GM18868 (cell line): ENCODE measurements around the gene TTLL10.

Experiments
- ATAC-seq: cut with Tn5 transposase; IDR thresholded peaks from one replicate; pipeline ENCODE4 v1.9.1; 2021; ENCODE audit warnings: mild to moderate bottlenecking, moderate library complexity; ENCODE audit not compliant: unreplicated experiment

TTLL10 gene

DNA sequence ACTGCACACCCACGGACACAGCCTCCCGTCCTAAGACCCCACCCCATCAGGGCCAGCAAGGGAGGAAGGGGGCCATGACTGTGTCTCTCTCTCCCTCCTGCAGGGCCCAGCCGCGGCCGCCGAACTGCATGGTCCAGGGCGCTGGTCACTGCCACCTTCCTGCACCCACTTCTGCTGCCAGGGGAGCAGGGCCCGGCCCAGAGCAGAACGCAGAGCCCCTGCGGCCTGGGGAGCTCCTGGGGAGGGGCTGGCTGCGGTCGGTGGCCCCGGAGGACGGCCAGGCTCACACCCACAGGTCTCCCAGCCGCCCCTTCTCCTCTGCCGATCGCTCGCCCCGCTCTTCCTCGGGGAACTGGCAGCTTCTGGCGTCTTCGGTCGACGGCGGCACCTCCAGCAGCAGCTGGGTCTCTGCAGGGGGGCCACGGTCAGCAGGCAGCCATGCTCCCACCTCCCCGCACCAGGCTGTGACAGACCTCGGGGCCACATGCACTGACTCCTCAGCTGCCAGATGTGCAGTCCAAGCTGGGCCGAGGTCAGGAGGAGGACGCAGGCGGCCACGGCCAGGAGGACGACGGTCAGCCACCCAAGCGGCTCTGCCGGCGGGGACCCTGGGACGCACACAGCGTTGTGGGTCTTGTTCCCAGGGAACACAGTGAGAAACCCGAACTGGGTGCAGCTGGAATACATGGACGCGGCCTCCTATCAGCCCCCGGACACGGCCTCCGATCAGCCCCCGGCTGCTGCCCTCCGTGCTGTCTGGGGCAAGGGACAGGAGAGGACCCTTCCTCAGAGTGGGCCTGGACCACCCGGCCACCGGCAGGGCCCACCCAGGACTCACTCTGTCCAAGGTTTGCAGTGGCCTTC, 30.1 kb downstream of the TTLL10 start:
- no peak for ATAC-seq

DNA sequence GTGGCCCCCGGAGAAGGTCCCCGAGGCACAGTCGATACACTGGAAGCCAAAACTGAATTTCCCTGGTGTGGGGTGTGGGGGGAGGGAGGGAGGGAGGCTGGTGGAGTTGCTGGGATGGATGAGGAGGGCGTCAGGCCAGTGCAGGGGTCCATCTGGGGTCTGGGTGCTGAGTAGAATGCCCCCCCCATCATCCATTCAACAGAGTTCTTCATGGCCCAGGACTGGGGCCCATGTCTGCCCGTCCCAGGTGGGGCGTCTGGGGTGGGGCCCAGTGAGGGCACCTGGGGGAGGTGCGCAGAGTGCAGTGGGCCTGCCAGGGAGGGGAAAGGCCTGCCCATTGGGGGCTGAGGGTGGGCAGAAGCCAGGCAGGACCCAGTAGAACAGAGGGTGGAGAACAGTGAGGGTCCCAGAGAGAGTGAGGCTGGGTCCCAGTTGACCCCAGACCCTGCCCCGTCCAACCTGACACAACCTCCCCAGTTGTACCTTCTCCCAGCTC, 30.8 kb downstream of the TTLL10 start:
- ATAC-seq, result no peak

DNA sequence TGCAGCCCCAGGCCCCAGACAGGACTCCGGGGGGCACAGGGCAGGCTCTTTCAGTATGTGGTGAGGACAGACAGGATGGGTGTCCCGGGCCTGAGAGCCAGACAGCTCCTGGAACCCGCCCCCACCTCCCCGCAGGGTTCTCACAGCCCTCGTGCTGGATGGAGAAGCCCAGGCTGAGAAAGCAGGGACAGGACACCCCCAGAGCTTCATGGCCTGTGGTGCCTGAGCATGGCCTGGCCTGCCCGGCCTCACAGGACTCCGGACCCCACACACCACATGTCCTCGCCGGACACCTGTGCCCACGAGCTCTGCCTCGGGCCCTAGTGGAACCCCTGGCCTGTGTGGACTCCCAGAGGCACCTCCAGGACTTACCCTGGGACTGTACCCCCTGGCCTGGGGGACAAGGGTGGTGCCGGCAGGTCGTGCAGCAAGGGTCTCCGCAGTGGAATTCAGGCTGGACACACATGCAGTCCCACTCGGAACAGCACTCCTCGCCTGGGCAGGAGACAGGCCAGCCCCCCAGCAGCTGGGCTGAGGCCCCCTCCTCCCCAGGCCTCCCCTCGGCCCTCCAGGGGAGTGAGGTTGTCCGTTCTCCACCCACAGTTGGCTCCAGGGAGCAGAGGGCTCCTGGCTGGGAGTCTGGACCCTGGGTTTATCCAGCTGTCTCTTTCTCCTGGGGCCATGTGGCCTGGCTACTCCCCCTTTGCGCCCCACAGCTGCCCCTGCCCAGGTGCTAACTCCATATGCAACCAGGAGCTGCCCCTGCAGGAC, 31.5 kb downstream of the TTLL10 start:
- ATAC-seq, result no peak

DNA sequence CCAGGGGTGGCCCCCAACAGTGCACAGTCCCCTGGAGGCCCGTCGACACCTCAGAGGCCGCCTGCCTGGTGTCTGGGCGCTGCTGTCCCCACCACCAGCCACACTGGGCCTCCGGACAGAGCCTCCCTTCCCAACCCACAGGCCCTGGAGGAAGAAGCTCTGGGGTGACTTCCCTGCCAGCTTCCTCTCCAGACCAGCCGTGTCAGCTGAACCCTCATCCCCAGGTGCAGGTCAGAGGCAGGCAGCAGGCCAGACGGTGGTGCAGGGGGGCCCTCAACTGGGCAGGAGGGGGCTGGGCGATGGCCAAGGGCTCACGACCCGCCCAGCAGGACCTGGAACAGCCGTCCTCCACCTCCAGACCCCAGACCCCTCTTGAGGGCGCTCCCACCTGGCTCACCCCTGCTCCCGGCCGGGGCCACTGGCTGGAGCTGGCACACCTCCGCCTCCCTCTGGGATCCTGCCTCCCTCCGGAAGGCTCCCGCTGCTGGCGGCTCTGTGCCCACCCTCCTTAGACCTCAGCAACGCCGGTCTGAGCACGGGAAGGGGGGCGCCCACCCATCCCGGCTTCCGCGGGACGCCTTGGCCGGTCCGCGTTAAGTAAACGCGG, 32.2 kb downstream of the TTLL10 start:
- ATAC-seq, result no peak

DNA sequence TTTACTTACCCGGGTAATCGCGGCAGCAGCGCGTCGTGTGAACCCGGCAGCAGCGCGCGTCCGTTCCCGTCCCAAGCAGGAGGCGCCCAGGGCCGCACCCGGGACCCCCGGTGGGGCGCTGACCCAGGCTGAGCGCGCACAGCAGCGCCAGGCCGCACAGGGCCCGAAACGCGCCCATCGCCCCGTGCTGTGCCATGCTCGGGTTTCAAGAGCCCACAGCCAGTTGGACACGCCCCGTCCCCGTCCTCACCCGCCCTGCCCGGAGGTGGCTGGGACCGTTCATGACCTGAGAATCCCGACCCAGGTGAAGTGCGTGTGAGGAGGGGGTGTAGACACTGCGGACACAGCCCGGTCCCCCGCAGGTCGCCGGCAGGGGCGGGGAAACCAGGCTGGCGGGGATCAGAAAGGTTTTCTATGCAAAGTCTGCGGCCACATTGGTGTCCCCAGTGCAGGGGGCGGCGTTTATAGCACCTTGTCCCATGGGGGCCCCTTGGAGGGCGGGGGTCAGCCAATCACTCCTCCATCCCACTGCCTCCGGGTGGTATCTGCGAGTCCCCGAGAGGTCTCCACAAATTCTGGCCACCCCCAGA, 32.8 kb downstream of the TTLL10 start, which contains the start of gene TNFRSF18:
TSS of gene TNFRSF18 (minus strand) at position 217 of the 590 bp plus-strand sequence. CDS start at position 196, 21 bp downstream.
- ATAC-seq, result no peak

DNA sequence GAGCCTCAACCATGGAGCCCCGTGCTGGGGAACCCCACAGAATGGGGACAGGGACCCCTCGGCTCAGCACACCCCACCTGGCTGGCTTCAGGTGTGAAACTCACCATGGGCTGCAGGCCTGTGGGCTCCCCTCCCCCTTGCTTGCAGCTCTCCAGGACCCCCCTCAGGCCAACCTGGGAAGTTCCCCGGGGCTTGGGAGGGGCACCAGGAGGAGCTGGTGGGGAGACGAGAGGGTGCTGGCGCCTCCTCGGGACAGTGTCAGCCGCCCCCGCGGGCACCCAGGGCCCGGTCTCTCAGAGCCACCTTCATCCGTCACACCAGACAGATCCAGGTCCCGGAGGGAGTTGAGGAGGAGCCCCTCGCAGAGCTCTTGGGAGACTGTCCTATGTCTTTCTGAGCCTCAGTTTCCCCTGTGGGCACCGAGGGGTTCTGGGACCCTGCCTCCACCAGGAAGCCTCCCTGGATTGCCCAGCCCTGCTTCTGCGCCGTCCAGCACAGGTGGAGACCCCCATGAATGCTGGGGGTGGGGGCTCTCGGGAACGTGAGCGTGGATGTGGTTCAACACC, 33.4 kb downstream of the TTLL10 start:
- ATAC-seq, result no peak

DNA sequence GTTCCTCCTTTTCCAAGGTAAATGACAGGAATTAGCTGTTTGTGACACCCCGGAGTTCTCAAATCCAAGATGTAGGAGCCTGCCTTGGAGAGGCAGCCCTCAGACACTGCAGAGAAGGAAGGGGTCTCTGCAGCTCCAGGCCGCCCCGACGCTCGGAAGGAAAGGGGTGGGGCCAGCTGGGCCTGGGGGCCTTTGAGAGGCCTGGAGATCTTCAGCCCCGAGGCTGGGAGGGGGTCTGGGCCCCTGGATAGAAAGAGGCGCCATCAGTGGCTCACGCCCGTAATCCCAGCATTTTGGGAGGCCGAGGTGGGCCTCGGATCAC, 33.9 kb downstream of the TTLL10 start:
- ATAC-seq, result no peak

DNA sequence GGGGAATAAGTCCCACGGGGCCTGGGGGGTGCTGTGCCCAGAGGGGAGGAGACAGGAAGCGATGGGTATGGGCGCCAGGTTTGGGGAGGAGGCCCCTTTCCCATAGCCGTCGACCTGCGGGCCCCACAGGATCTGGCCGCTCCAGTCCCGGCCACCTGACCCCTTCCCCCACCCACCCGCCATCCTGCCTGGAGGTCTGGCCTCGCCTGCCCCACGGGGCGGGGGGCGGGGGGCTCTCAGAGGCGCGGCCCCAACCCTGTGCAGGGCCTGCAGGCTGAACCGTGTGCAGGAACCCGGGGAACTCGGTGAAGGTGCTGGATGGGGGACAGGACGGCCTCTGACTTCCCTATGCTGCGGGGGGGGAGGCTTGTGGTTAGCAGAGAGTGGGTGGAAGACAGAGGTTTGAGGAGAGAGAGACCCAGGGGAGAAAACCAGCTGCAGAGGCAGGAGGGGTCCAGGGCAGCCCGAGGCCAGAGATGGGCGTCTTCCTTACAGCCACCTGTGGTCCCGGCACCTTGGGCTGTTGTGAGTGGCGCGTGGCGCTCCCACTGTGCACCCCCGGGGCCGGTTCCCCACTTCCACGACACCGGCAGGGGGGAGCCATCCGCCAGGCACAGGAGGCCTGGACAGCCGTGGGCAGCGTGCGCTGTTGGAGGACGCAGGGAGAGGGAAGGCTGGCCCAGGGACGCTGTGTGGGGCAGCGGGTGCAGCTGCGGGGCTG, 35.2 kb downstream of the TTLL10 start:
- ATAC-seq, result no peak

DNA sequence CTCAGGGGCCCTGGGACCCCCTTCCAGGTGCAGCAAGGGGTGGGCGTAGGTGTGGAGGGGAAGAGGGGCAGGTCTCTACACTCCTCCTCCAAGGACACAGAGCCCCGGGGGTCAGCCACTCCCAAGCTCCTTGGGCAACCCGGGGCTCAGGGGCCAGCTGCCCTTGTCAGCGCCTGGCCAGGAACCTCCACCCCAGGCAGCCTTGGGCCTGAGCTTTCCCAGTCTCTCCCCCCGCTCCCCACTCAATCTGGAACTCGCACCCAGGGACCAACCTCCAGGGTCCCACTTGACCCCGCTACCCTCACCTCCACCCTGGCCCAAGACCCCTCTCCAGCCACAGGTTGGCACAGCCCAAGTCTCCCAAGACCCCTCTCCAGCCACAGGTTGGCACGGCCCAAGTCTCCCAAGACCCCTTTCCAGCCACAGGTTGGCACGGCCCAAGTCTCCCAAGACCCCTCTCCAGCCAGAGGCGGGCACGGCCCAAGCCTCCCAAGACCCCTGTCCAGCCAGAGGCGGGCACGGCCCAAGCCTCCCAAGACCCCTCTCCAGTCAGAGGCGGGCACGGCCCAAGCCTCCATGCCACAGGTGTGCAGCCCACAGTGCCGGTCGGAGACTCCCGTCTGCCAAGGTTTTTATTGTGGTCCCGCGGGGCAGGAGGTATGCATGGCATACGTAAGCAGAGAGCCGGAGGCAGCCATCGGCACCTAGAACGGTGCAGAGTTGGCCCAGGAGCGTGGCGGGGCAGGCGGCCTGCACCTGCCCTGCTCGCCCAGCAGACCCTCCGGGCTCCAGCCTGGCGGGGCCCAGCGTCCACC, 37.3 kb downstream of the TTLL10 start:
- no peak for ATAC-seq

DNA sequence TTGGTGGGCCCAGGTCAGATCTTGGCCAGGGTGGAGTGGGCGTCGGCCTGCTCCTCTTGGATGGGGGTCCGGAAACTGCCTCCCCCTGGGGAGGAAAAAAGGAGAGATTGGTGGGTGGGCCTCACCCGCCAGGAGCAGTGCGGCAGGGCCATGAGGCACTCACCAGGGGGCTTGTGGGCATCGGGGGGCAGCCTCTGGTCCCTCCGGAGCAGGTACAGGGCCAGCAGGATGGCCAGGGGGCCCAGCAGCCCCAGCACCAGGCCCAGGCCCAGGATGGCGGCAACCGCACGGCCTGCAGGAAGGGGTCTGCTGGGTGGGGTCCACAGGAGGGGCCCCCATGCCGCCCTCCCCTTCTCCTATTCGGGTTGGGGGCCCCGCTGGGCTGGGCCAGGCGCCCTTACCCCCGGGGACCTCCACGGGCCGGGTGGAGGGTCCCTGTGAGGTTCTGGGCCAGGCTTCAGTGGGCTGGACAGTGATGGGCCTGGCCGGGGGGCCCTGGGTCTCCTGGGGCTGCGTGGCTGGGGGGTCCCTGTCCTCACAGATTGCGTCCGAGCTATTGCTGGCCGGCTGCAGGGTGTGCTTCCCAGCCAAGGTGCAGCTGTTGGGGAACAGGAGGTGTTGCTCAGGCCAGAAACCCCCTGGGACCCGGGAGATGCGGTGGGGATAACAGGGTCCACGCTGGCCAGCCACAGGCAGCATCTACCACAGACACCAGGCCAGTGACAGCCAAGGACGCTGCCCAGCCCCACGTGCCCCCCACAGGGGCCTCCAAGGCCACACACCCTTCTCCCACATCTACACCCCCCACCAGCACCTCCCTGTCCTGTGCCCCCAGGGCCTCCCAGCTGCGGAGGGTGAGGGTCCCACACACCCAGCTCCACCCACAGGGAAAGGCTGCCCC, 38.1 kb downstream of the TTLL10 start:
- no peak for ATAC-seq

DNA sequence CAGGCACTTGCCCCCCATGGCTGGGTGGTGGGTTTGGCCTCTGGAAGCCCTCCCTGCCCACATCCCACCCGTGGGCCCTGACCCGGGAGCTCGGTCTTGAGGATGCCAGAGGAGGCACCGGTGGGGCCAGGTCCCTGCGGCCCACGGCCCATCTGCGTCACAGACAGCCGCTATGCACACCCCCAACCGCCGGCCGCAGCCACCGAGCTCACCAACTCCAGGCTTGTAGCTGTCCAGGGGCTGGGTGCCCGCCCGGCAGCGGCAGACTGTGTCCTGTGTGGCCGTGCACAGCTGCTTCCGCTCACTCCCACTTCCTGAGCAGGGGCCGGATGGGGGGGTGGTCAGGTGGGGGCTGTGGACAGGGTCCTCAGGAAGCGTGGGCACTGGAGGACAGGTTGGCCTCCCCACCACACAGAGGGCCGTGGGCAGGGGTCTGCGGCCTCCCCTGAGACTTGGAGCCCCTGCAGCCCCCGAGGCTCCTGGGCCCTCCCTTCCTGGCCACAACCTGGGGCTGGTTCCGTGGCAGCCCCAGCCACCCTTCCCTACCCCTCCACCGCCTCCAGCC, 39.2 kb downstream of the TTLL10 start:
- ATAC-seq, result no peak

DNA sequence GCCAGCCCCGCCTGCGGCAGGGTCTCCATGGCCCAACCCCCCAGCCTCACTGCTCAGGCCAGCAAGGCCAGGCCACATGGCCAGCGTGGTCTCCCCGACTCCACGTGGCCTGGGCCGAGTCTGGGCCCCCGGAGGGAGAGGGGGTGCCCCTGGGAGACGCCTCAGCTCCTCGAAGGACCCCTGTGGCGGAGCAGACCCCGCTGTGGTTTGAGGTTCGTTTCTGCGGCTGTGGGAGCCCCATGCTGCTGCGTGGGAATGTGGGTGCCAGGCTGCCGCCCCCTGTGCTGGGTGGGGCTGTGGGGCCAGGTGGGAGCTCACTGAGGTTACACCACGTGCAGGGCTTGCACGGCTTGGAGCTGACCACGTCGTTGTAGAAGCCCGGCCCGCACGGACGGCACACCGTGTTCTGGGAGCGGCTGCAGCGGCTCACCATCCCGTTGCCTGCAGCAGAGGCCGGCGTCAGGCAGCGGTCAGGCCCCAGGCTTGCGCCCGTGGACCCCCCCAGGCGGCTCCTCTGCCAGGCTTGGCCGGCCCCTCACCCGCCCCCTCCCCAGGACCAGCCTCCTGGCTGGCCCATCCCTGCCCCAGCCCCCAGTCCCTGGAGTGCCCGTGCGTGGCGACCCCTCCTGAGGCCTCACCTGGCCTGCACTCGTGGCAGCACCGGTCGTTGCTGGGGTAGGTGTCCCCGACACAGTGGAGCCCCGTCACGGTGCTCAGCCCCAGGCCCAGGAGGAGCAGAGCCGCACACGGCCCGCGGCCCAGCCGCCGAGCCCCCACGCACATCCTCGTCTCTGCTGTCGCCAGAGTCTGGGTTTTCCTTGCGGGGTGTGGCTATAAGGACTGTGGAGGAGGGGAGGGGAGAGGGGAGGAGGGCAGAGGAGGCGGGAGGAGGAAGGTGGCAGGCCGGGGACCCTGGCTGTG, 39.9 kb downstream of the TTLL10 start, which contains the start of gene TNFRSF4:
TSS of gene TNFRSF4 (minus strand) at position 809 of the 921 bp plus-strand sequence. CDS start at position 783, 26 bp downstream.
- ATAC-seq, result no peak

DNA sequence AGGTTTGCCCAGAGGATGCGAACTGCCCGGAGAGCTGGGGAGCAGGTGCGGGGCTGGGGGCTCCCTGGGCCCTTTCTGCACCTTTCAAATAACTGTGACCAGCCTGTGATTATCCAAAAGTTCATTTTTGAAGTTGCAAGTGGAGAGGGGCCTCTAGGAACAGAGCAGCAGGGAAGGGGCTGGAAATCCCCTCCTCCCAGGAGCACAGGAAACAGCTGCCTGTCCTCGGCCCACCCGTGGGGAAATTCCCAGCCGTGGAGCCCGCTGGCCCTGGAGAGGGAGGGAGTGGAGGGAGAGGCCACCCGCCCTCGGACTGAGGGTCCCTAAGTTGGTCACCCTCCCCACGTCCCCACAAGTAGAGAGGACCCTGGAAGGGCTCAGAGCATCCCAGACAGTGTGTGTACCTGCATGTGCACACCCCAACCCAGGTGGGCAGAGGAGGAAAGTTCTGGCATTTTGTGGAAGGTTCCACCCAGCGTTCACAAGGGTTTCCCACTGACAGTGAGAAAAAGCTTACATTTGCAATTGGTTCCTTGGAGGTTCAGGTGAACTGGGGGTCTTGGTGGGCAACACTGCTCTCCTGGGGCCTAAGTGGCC, 41.5 kb downstream of the TTLL10 start:
- no peak for ATAC-seq

DNA sequence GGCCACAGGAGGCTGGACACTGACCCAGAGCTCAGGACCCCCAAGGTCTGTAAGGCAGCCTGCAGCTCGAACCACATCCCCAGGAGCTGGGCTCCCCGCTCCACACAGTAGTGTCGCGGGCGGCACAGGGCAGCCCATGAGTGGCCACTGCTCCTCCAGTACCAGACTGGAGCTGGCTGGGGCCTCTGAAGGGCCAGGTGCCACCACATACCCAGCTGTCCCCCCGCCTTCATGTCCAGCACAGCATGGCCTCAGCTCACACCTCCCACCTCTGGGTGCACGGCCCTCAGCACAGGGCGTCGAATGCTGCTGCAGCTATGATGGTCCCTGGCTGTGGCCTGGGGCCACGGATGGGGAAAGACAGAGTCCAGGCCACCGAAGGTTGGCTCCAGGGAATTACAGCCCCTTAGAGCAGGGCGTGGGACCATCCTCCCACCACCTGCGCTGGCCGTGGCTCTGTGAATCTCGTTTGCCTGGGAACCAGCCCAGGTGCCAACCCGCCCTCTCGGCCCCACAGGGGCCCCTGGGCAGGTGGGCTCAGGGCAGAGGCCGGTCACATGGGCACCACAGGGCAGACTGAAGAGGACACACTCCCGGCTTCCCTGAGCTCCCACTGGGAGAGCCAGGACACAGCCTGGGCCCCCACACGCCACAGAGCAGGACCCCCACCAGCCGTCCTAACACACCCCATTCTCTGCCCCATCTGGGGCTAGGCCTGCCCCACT, 42.4 kb downstream of the TTLL10 start:
- no peak for ATAC-seq

DNA sequence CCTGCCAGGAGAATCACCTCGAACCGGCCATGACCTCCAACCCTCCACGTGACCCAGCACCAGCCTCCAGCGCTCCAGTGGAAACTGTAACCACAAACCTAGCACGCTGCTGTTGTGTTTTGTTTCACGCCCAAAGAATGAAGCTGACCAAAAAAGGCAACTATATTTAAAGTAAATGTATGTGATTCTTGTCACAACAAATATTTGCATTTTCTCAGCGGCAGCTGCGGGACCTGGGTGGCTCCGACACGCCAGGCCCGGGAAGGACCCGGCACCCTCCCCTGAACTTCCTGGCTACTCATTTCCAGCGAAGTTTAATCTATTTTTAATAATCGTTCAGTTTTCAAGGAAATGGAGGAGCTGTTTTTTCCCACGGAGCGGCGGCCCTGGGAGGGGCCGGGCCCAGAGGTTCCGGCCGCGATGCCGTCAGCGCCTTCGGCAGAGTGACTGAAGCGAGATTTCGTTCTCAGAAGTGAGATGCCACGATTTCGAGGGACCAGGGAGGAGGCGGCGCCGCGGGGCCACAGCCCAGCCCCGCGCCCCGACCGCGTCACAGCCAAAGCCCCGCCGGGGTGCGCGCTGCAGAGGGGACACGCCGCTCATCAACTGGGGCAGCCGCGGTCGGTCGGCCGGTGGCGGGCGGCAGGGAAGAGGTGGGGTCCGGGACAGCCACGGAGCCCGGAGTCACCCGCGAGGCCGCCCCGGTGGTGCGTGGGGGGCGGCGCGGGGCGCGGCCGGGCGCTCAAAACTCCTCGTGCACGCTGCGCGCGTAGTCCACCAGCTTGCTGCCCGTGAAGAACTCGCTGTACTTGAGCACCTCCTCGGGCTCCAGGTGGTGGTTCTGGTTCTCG, 43.3 kb downstream of the TTLL10 start:
- ATAC-seq, result no peak
